NCI-H526 (cell line): ENCODE data around the gene RFTN1.

ENCODE experiments used
- DNase-seq, 2 experiments: peaks; one replicate each; lab custom pipeline; 2025; lab: John Stamatoyannopoulos, UW

The RFTN1 gene

GRCh38 chr3:16377847-16378302 is 135.6 kb downstream of the RFTN1 start:
- DNase-seq: no peak

GRCh38 chr3:16377196-16377595 is 136.3 kb downstream of the RFTN1 start:
- DNase-seq: no peak

GRCh38 chr3:16375891-16376290 is 137.6 kb downstream of the RFTN1 start:
- no peak for DNase-seq

- no peak for DNase-seq
These were observed 138.6 kb downstream of the RFTN1 start for GRCh38 chr3:16374935-16375245.

- DNase-seq: no peak
These were observed 139.2 kb downstream of the RFTN1 start for GRCh38 chr3:16374047-16374934.

- no peak for DNase-seq
These were observed 140.1 kb downstream of the RFTN1 start for GRCh38 chr3:16373341-16373946.

- no peak for DNase-seq
These were observed 140.9 kb downstream of the RFTN1 start for GRCh38 chr3:16372362-16373292.

- no peak for DNase-seq
These were observed 142.4 kb downstream of the RFTN1 start for GRCh38 chr3:16370872-16371740.

- no peak for DNase-seq
These were observed 143.0 kb downstream of the RFTN1 start for GRCh38 chr3:16370503-16370871.

- DNase-seq: no peak
These were observed 143.6 kb downstream of the RFTN1 start for GRCh38 chr3:16369885-16370284.

GRCh38 chr3:16369276-16369675 is 144.2 kb downstream of the RFTN1 start:
- no peak for DNase-seq

GRCh38 chr3:16366581-16366980 is 146.9 kb downstream of the RFTN1 start:
- no peak for DNase-seq

GRCh38 chr3:16365491-16366128 is 147.9 kb downstream of the RFTN1 start:
- DNase-seq: no peak

- no peak for DNase-seq
These were observed 148.5 kb downstream of the RFTN1 start for GRCh38 chr3:16364963-16365362.

GRCh38 chr3:16364323-16364722 is 149.2 kb downstream of the RFTN1 start:
- no peak for DNase-seq

GRCh38 chr3:16363636-16364035 is 149.9 kb downstream of the RFTN1 start:
- DNase-seq: no peak

GRCh38 chr3:16362770-16363169 is 150.7 kb downstream of the RFTN1 start:
- no peak for DNase-seq

- no peak for DNase-seq
These were observed 152.4 kb downstream of the RFTN1 start for GRCh38 chr3:16361087-16361486.

- DNase-seq: no peak
These were observed 154.2 kb downstream of the RFTN1 start for GRCh38 chr3:16359331-16359730.

- DNase-seq: no peak
These were observed 155.2 kb downstream of the RFTN1 start for GRCh38 chr3:16358336-16358735.
